KG1 (cell line): ENCODE measurements around the gene ARHGEF7.

Source experiments
- DNase-seq: peaks from one replicate; lab custom pipeline; 2025; lab: John Stamatoyannopoulos, UW

ARHGEF7 gene

GRCh38 chr13:111201304-111201940 is 86.3 kb downstream of the ARHGEF7 start:
- DNase-seq: no peak

GRCh38 chr13:111202156-111202621 is 87.1 kb downstream of the ARHGEF7 start:
- DNase-seq: no peak

GRCh38 chr13:111202745-111203144 is 87.6 kb downstream of the ARHGEF7 start:
- DNase-seq: no peak

- DNase-seq: no peak
These were observed 88.8 kb downstream of the ARHGEF7 start for GRCh38 chr13:111203736-111204389.

- DNase-seq: no peak
These were observed 89.5 kb downstream of the ARHGEF7 start for GRCh38 chr13:111204438-111205177.

GRCh38 chr13:111206148-111206547 is 91.0 kb downstream of the ARHGEF7 start:
- DNase-seq: no peak

- no peak for DNase-seq
These were observed 94.5 kb downstream of the ARHGEF7 start for GRCh38 chr13:111209613-111210012.

- no peak for DNase-seq
These were observed 95.0 kb downstream of the ARHGEF7 start for GRCh38 chr13:111210091-111210490.

GRCh38 chr13:111210544-111211469 is 95.7 kb downstream of the ARHGEF7 start:
- no peak for DNase-seq

GRCh38 chr13:111211789-111212516 is 96.8 kb downstream of the ARHGEF7 start:
- DNase-seq: no peak

GRCh38 chr13:111212517-111212873 is 97.4 kb downstream of the ARHGEF7 start:
- DNase-seq: no peak

- no peak for DNase-seq
These were observed 99.0 kb downstream of the ARHGEF7 start for GRCh38 chr13:111213964-111214726.

- DNase-seq: no peak
These were observed 100.3 kb downstream of the ARHGEF7 start for GRCh38 chr13:111215081-111216047.

GRCh38 chr13:111216166-111216960 is 101.3 kb downstream of the ARHGEF7 start:
- DNase-seq: no peak

GRCh38 chr13:111217641-111218040 is 102.5 kb downstream of the ARHGEF7 start:
- no peak for DNase-seq

- no peak for DNase-seq
These were observed 104.2 kb downstream of the ARHGEF7 start for GRCh38 chr13:111219280-111219679.

- no peak for DNase-seq
These were observed 104.8 kb downstream of the ARHGEF7 start for GRCh38 chr13:111219950-111220349.

- no peak for DNase-seq
These were observed 110.1 kb downstream of the ARHGEF7 start for GRCh38 chr13:111225166-111225565.
